ENCODE results near the gene AMFR. TPM values are rescaled to one million over a fixed set of nuclear protein-coding genes. Genes with fewer than 3 reads are reported as not detected.

Gene AMFR
- total and polyA plus RNA-seq, 4 donors, result 43.3 to 309 (median 98.4) TPM

DNA sequence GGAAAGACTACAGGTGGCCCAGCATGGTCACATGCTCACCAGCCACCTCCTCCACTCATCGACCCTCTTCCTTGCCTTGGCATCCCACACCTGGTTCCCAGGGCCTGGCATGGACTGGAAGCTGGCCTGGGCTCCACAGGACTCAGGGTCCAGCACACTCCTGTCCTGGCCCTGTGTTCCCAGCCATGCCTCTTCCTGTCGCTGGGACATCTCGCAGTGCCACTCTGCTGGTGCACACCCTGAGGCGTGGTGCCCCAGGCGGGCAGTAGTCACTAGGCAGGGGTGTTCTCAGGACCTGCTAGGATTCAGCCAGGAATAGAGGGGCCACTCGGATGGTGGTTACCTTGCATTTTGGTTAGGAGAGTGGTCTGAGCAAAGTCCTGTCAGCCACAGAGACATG, 99.4 kb downstream of the AMFR start:
- WGBS, result 87% methylated on average over 6 of the region's 6 CpGs
- no peaks in the 10 kb centered on the region for H3K9me3 ChIP-seq (ENCODE audit: control insufficient read depth in 4 of 4, low read length in 3 of 4)
- TF ChIP-seq EGR1 (IDR thresholded peaks at IDR 0.05; ENCODE audit: low read depth in 2 of 2) (no peak), TAF1 (conservative IDR thresholded peaks at IDR 0.05) (no peak), FOXA2 (IDR thresholded peaks at IDR 0.05) (no peak), YY1 (IDR thresholded peaks at IDR 0.05) (no peak), RXRA (IDR thresholded peaks at IDR 0.05) (no peak), GABPA (IDR thresholded peaks at IDR 0.05 in 1 of 2, conservative IDR thresholded peaks at IDR 0.05 in 1 of 2) (no peak), SP1 (IDR thresholded peaks at IDR 0.05) (no peak), FOXA1 (IDR thresholded peaks at IDR 0.05) (no peak), HNF4G (IDR thresholded peaks at IDR 0.05) (no peak), JUND (IDR thresholded peaks at IDR 0.05) (no peak), NR2F2 (IDR thresholded peaks at IDR 0.05) (no peak), RAD21 (IDR thresholded peaks at IDR 0.05) (no peak), HNF4A (conservative IDR thresholded peaks at IDR 0.05) (no peak)
- TF ChIP-seq, protein P1, sequence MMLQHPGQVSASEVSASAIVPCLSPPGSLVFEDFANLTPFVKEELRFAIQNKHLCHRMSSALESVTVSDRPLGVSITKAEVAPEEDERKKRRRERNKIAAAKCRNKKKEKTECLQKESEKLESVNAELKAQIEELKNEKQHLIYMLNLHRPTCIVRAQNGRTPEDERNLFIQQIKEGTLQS (IDR thresholded peaks at IDR 0.05), result no peak
- TF ChIP-seq, protein P2, sequence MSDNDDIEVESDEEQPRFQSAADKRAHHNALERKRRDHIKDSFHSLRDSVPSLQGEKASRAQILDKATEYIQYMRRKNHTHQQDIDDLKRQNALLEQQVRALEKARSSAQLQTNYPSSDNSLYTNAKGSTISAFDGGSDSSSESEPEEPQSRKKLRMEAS (IDR thresholded peaks at IDR 0.05), result no peak
- TF ChIP-seq, protein P3, sequence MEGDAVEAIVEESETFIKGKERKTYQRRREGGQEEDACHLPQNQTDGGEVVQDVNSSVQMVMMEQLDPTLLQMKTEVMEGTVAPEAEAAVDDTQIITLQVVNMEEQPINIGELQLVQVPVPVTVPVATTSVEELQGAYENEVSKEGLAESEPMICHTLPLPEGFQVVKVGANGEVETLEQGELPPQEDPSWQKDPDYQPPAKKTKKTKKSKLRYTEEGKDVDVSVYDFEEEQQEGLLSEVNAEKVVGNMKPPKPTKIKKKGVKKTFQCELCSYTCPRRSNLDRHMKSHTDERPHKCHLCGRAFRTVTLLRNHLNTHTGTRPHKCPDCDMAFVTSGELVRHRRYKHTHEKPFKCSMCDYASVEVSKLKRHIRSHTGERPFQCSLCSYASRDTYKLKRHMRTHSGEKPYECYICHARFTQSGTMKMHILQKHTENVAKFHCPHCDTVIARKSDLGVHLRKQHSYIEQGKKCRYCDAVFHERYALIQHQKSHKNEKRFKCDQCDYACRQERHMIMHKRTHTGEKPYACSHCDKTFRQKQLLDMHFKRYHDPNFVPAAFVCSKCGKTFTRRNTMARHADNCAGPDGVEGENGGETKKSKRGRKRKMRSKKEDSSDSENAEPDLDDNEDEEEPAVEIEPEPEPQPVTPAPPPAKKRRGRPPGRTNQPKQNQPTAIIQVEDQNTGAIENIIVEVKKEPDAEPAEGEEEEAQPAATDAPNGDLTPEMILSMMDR (IDR thresholded peaks at IDR 0.05; ENCODE audit: low read depth, low read length, missing input control), result no peak
- TF ChIP-seq, protein P4, sequence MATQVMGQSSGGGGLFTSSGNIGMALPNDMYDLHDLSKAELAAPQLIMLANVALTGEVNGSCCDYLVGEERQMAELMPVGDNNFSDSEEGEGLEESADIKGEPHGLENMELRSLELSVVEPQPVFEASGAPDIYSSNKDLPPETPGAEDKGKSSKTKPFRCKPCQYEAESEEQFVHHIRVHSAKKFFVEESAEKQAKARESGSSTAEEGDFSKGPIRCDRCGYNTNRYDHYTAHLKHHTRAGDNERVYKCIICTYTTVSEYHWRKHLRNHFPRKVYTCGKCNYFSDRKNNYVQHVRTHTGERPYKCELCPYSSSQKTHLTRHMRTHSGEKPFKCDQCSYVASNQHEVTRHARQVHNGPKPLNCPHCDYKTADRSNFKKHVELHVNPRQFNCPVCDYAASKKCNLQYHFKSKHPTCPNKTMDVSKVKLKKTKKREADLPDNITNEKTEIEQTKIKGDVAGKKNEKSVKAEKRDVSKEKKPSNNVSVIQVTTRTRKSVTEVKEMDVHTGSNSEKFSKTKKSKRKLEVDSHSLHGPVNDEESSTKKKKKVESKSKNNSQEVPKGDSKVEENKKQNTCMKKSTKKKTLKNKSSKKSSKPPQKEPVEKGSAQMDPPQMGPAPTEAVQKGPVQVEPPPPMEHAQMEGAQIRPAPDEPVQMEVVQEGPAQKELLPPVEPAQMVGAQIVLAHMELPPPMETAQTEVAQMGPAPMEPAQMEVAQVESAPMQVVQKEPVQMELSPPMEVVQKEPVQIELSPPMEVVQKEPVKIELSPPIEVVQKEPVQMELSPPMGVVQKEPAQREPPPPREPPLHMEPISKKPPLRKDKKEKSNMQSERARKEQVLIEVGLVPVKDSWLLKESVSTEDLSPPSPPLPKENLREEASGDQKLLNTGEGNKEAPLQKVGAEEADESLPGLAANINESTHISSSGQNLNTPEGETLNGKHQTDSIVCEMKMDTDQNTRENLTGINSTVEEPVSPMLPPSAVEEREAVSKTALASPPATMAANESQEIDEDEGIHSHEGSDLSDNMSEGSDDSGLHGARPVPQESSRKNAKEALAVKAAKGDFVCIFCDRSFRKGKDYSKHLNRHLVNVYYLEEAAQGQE (IDR thresholded peaks at IDR 0.05), result no peak
- TF ChIP-seq, protein P5, sequence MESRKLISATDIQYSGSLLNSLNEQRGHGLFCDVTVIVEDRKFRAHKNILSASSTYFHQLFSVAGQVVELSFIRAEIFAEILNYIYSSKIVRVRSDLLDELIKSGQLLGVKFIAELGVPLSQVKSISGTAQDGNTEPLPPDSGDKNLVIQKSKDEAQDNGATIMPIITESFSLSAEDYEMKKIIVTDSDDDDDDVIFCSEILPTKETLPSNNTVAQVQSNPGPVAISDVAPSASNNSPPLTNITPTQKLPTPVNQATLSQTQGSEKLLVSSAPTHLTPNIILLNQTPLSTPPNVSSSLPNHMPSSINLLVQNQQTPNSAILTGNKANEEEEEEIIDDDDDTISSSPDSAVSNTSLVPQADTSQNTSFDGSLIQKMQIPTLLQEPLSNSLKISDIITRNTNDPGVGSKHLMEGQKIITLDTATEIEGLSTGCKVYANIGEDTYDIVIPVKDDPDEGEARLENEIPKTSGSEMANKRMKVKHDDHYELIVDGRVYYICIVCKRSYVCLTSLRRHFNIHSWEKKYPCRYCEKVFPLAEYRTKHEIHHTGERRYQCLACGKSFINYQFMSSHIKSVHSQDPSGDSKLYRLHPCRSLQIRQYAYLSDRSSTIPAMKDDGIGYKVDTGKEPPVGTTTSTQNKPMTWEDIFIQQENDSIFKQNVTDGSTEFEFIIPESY (IDR thresholded peaks at IDR 0.05), result no peak
- H3K4me3 ChIP-seq (ENCODE audit: low read depth in 1 of 3, low read length in 3 of 3), result no peak overlapping the region
- no peak for DNase-seq (ENCODE audit: low spot score)
- H3K9ac ChIP-seq (ENCODE audit: low read depth in 1 of 2, low read length in 2 of 2), result no peak overlapping the region
- no peaks in the 10 kb centered on the region for H3K27me3 ChIP-seq (ENCODE audit: control insufficient read depth in 4 of 4, insufficient read depth in 4 of 4, low read length in 3 of 4)
- H3K36me3 ChIP-seq (ENCODE audit: control insufficient read depth in 4 of 4, insufficient read depth in 3 of 4, low read depth in 1 of 4, low read length in 3 of 4), result peaks cover 0 to 2% (median 0%) of the 10 kb centered on the region in 4 donors
- peaks cover 6 to 47% (median 25%) of the 10 kb centered on the region in 4 donors for H3K4me1 ChIP-seq (ENCODE audit: control insufficient read depth in 4 of 4, insufficient read depth in 4 of 4, low read length in 3 of 4)
- H3K27ac ChIP-seq (ENCODE audit: low read depth in 1 of 2, low read length in 2 of 2), result no peak overlapping the region

All from liver (tissue), 9 donors.